Lower lobe of right lung (tissue), 2 donors: ENCODE measurements around the gene NPEPL1. TPM values are rescaled to one million over a fixed set of nuclear protein-coding genes. Genes with fewer than 3 reads are reported as not detected.

ENCODE experiments used
- ATAC-seq, 2 donors: fragments of 200-7000 bp; cut with Tn5 transposase; one replicate each; pipeline ENCODE4 v1.9.1; 2020 to 2022; ENCODE audit warnings: mild to moderate bottlenecking in 2 of 2, moderate library complexity in 2 of 2
- DNase-seq: peaks from one replicate; pipeline ENCODE4 v3.0.0-alpha.2; 2020
- H3K27ac ChIP-seq: fragments of 200-600 bp; one replicate; pipeline ENCODE4 v1.8.0; 2022
- H3K27me3 ChIP-seq: fragments of 200-600 bp; one replicate; pipeline ENCODE4 v1.8.0; 2022; ENCODE audit warnings: low read depth
- H3K36me3 ChIP-seq: fragments of 200-600 bp; one replicate; pipeline ENCODE4 v1.8.0; 2022; ENCODE audit warnings: mild to moderate bottlenecking
- H3K4me1 ChIP-seq: fragments of 200-600 bp; one replicate; pipeline ENCODE4 v1.8.0; 2022
- H3K4me3 ChIP-seq: fragments of 200-600 bp; one replicate; pipeline ENCODE4 v1.8.0; 2022; ENCODE audit warnings: mild to moderate bottlenecking
- H3K9me3 ChIP-seq: fragments of 200-600 bp; one replicate; pipeline ENCODE4 v1.8.0; 2022
- CTCF ChIP-seq: fragments of 200-600 bp; IDR thresholded peaks from one replicate; pipeline ENCODE4 v1.8.0; 2022; ENCODE audit warnings: antibody characterized with exemption, mild to moderate bottlenecking
- intact Hi-C: fragments of 100-400 bp; cut with DNase I; formaldehyde crosslinking; loops from one replicate; pipeline ENCODE4 v1.11.0; 2022
- total RNA-seq: library from RNA; stranded (reverse); fragmentation: NEBNext Ultra II Directional; extraction: Animal tissue kit (Norgen Biotek cat#: 25700); gene quantifications from one replicate; pipeline ENCODE4 v1.2.1, GENCODE V29; 2021
- donor health status: DM: no; HTN: yes; CAD: no; lungs with severe emphysema.

NPEPL1 gene
- total RNA-seq, 1 donor from 2014 or later: 40.6 TPM

GRCh38 chr20:58677079-58677604, 15.5 kb upstream of the NPEPL1 start:
- ATAC-seq: no peak
- Histone ChIP-seq H3K4me3 (no peak overlapping the region), H3K27me3 (no peaks in the 10 kb centered on the region), H3K36me3 (peaks cover 85% of the 10 kb centered on the region), H3K9me3 (no peaks in the 10 kb centered on the region), H3K4me1 (no peaks in the 10 kb centered on the region), H3K27ac (no peak overlapping the region)
- TF ChIP-seq CTCF: no peak
- DNase-seq: no peak
- intact Hi-C loops: no loop called here

GRCh38 chr20:58677808-58678207, 14.8 kb upstream of the NPEPL1 start:
- intact Hi-C loops: no loop called here
- H3K27me3 ChIP-seq: no peaks in the 10 kb centered on the region
- no peak for DNase-seq
- H3K9me3 ChIP-seq: no peaks in the 10 kb centered on the region
- ATAC-seq: no peak
- H3K36me3 ChIP-seq: peaks cover 78% of the 10 kb centered on the region
- no peak overlapping the region for H3K4me3 ChIP-seq
- H3K4me1 ChIP-seq: no peaks in the 10 kb centered on the region
- no peak overlapping the region for H3K27ac ChIP-seq
- no peak for TF ChIP-seq CTCF

GRCh38 chr20:58678806-58679205, 13.8 kb upstream of the NPEPL1 start:
- H3K9me3 ChIP-seq: no peaks in the 10 kb centered on the region
- no peaks in the 10 kb centered on the region for H3K4me1 ChIP-seq
- H3K4me3 ChIP-seq: no peak overlapping the region
- intact Hi-C loops: no loop called here
- no peaks in the 10 kb centered on the region for H3K27me3 ChIP-seq
- TF ChIP-seq CTCF: no peak
- DNase-seq: no peak
- H3K27ac ChIP-seq: no peak overlapping the region
- peaks cover 68% of the 10 kb centered on the region for H3K36me3 ChIP-seq
- ATAC-seq: no peak

- no peaks in the 10 kb centered on the region for H3K4me1 ChIP-seq
- H3K36me3 ChIP-seq: peaks cover 27% of the 10 kb centered on the region
- H3K27me3 ChIP-seq: no peaks in the 10 kb centered on the region
- TF ChIP-seq CTCF: no peak
- DNase-seq: no peak
- no peak overlapping the region for H3K27ac ChIP-seq
- no peak for ATAC-seq
- intact Hi-C loops: no loop called here
- no peak overlapping the region for H3K4me3 ChIP-seq
- H3K9me3 ChIP-seq: no peaks in the 10 kb centered on the region
Observed at GRCh38 chr20:58682656-58683531, 9.7 kb upstream of the NPEPL1 start.

GRCh38 chr20:58684291-58684690, 8.3 kb upstream of the NPEPL1 start:
- Histone ChIP-seq H3K36me3 (peaks cover 17% of the 10 kb centered on the region), H3K9me3 (no peaks in the 10 kb centered on the region), H3K27me3 (no peaks in the 10 kb centered on the region), H3K27ac (no peak overlapping the region), H3K4me3 (no peak overlapping the region), H3K4me1 (peaks cover 6% of the 10 kb centered on the region)
- no peak for TF ChIP-seq CTCF
- intact Hi-C loops: no loop called here
- no peak for ATAC-seq
- no peak for DNase-seq
